PC-9 (cell line): ENCODE data around the gene FSIP1. TPM values are rescaled to one million over a fixed set of nuclear protein-coding genes. Genes with fewer than 3 reads are reported as not detected.

ENCODE experiments used
- BruUV-seq: library from RNA; stranded (reverse); fragments of 400-500 nt; replicated peaks from 2 replicates; lab custom pipeline; 2021; lab: Mats Ljungman, UMichigan
- CTCF ChIA-PET: fragments of 300-600 bp; sonication (Branson Sonifier 250); formaldehyde crosslinking; loops from one replicate; lab custom pipeline; 2022; ENCODE audit warnings: antibody characterized with exemption; lab: Charles Lee
- POLR2A ChIA-PET: fragments of 300-600 bp; sonication (Branson Sonifier 250); formaldehyde crosslinking; loops from one replicate; lab custom pipeline; 2022; ENCODE audit warnings: antibody characterized with exemption; ENCODE audit not compliant: unreplicated experiment; lab: Charles Lee
- DNase-seq, 2 experiments: peaks; one replicate each; pipeline versions ENCODE4 v3.0.0 to v3.0.0-alpha.2; 2015 to 2022; ENCODE audit warnings: mixed read lengths in 1 of 2
- H2AFZ ChIP-seq: fragments of 200-600 bp; sonication (generic); 2 replicates; pipeline ENCODE4 v1.8.1; 2017; ENCODE audit warnings: antibody characterized with exemption
- H3F3A ChIP-seq: fragments of 200-600 bp; sonication (generic); 2 replicates; pipeline ENCODE4 v1.8.1; 2017; ENCODE audit warnings: antibody characterized with exemption, mild to moderate bottlenecking, low read depth; ENCODE audit not compliant: insufficient read depth
- H3K27ac ChIP-seq: fragments of 200-600 bp; sonication (generic); 2 replicates; pipeline ENCODE4 v1.6.1; 2016; ENCODE audit warnings: mixed run types
- H3K27me3 ChIP-seq: fragments of 200-600 bp; sonication (generic); 2 replicates; pipeline ENCODE4 v1.6.1; 2016; ENCODE audit warnings: low read depth, mixed run types; ENCODE audit not compliant: insufficient read depth
- H3K36me3 ChIP-seq: fragments of 200-600 bp; sonication (generic); 2 replicates; pipeline ENCODE4 v1.6.1; 2016; ENCODE audit warnings: low read depth, mixed run types
- H3K4me1 ChIP-seq: fragments of 200-600 bp; sonication (generic); replicated peaks from 2 replicates; pipeline ENCODE4 v1.6.1; 2016; ENCODE audit warnings: mixed run types; ENCODE audit not compliant: insufficient read depth
- H3K4me2 ChIP-seq: fragments of 200-600 bp; sonication (generic); 2 replicates; pipeline ENCODE4 v1.6.1; 2017; ENCODE audit warnings: mixed run types
- H3K4me3 ChIP-seq: fragments of 200-600 bp; sonication (generic); 2 replicates; pipeline ENCODE4 v1.6.1; 2016; ENCODE audit warnings: mixed run types
- H3K79me2 ChIP-seq: fragments of 200-600 bp; sonication (generic); 2 replicates; pipeline ENCODE4 v1.6.1; 2017; ENCODE audit warnings: low read depth, mixed run types
- H3K9me2 ChIP-seq: fragments of 200-600 bp; sonication (generic); 2 replicates; pipeline ENCODE4 v1.8.1; 2017; ENCODE audit warnings: mild to moderate bottlenecking; ENCODE audit not compliant: insufficient read depth
- H3K9me3 ChIP-seq: fragments of 200-600 bp; sonication (generic); 2 replicates; pipeline ENCODE4 v1.8.1; 2016; ENCODE audit warnings: low read depth; ENCODE audit not compliant: insufficient read depth
- H4K20me1 ChIP-seq: fragments of 200-600 bp; sonication (generic); 2 replicates; pipeline ENCODE4 v1.8.1; 2017; ENCODE audit not compliant: insufficient read depth
- EZH2 ChIP-seq: fragments of 200-600 bp; sonication (generic); IDR thresholded peaks from 2 replicates; pipeline ENCODE4 v1.8.0; 2017; ENCODE audit warnings: antibody characterized with exemption, low read depth
- intact Hi-C: fragments of 100-400 bp; cut with micrococcal nuclease; formaldehyde crosslinking; loops from one replicate; pipeline ENCODE4 v1.10.0; 2022; ENCODE audit not compliant: unreplicated experiment
- total RNA-seq: library from RNA; stranded (reverse); gene quantifications from 2 replicates; pipeline ENCODE4 v1.2.3, GENCODE V29; 2021
- TF ChIP-seq, protein P1 (sequence below): fragments of 200-600 bp; sonication (generic); conservative IDR thresholded peaks from 2 replicates; pipeline ENCODE4 v1.6.1; 2017; ENCODE audit warnings: mixed run types, antibody characterized with exemption, mild to moderate bottlenecking, moderate library complexity

FSIP1 gene
- total RNA-seq, 1 experiment from 2014 or later = 1.2 TPM

DNA sequence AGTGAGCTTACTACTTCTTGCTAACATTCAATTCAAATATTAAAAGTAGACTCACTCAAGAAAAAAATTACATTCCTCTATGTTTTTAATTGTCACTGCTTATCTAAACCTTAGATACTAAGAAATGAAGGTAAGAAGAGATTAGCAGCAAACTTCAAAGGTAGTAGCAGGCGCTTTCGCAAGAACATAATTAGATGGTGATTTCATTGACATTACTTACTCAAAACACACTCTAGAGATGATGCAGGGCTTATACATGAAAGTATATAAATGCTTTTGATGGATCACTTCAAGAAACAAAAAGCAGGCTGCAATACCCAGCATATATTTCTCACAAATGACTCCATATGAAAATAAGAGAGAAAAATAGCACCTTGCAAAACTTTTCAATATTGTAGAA lies 86.8 kb downstream of the FSIP1 start:
- H3K9me3 ChIP-seq = no peaks in the 10 kb centered on the region
- H3K27me3 ChIP-seq = no peaks in the 10 kb centered on the region
- no peak overlapping the region for H3K27ac ChIP-seq
- no TSS peak for BruUV-seq
- no peak for DNase-seq
- no peak overlapping the region for H2AFZ ChIP-seq
- no peaks in the 10 kb centered on the region for H3K79me2 ChIP-seq
- no peaks in the 10 kb centered on the region for H3K4me1 ChIP-seq
- H3K9me2 ChIP-seq = no peaks in the 10 kb centered on the region
- H3F3A ChIP-seq = no peaks in the 10 kb centered on the region
- H3K36me3 ChIP-seq = no peaks in the 10 kb centered on the region
- TF ChIP-seq EZH2 = no peak
- TF ChIP-seq, protein P1, sequence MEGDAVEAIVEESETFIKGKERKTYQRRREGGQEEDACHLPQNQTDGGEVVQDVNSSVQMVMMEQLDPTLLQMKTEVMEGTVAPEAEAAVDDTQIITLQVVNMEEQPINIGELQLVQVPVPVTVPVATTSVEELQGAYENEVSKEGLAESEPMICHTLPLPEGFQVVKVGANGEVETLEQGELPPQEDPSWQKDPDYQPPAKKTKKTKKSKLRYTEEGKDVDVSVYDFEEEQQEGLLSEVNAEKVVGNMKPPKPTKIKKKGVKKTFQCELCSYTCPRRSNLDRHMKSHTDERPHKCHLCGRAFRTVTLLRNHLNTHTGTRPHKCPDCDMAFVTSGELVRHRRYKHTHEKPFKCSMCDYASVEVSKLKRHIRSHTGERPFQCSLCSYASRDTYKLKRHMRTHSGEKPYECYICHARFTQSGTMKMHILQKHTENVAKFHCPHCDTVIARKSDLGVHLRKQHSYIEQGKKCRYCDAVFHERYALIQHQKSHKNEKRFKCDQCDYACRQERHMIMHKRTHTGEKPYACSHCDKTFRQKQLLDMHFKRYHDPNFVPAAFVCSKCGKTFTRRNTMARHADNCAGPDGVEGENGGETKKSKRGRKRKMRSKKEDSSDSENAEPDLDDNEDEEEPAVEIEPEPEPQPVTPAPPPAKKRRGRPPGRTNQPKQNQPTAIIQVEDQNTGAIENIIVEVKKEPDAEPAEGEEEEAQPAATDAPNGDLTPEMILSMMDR = no peak
- no peak overlapping the region for H3K4me2 ChIP-seq
- no peak overlapping the region for H3K4me3 ChIP-seq
- intact Hi-C loops = no loop called here
- ChIA-PET CTCF (no interaction called here), POLR2A (no interaction called here)
- no peaks in the 10 kb centered on the region for H4K20me1 ChIP-seq

DNA sequence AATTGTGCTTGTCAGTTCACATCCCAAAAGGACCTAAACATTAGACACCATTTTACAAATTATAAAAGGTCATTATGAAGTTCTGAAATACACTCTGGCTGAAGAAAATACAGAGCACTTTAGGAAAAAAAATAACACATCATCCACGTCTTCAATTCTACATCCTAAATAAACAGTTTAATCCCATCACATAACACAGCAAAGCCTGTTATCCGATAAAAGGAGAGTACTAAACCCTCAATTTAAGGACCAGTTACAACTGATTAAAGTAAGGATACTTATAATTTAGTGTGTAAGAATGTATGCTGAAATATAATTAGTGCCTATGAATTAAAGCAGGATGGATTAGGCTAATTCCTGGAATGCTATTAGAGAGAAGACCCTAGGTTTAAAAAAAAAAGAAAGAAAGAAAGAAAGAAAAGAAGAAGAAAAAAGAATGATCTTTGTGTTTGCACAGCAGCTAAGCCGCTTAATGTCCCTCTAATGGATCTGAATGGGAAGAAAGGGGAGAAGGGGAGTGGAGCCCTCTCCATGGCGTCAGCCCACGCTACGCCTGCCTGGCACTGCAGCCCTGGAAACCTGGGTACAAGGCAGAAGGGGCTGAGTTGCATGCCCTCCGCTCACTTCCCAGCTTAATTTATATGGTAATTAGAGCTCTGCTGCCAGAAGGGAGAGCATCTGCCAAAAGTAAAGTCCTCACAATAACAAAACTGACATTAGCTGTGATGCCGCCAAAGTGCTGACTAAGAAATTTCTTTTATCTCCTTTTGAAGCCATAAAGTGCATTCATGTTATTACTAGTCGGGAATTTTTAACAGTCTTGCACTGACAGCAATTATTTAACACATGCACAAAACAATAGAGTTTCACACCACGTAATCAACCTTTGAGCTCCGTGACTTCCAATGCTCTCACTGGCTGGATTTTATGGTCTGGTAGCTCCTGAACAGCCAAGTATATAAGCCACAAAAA lies 90.0 kb downstream of the FSIP1 start:
- POLR2A ChIA-PET = interaction anchor here (0.7 kb wide), 1 partner anchor 11 kb away, joined by 4 read pairs; no protein-coding TSS in a partner anchor
- BruUV-seq = no TSS peak

DNA sequence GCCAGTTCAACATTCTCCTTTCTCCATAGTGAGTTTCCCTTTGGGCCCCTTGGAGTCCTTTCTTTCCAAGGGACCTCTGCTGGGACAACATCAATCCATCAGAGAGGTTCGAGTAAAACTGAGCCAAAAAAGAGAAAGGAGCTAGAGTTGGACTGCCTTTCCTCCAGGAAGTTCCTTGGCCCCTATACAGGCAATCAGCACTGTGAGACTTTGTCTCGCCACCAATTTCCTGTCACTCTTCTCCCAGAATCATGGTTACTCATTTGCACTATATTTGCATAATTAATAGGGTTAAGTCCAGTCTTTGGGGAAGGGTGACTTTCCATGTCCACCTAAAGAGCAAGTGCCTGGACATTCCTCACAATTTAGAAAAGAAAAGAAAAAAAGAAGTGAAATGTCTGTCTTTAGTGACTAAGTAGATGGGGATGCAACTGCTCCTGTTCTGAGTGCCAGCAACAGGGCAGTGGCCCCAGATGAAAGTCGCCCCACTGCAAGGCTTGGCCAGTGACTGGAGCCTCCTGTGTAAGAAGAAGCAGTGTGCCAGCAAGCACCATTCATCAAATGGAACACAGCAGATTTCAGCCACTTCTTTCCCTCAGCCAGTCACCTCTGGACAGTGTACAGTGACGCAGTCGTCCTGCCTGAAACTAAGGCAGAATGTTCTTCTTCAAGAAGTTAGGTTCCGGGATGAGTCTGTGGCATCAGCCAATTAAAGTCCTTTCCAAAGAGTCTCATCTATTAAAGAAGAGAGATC lies 91.6 kb downstream of the FSIP1 start:
- no peaks in the 10 kb centered on the region for H3K9me2 ChIP-seq
- H4K20me1 ChIP-seq = no peaks in the 10 kb centered on the region
- H3K4me2 ChIP-seq = no peak overlapping the region
- H3K36me3 ChIP-seq = no peaks in the 10 kb centered on the region
- H3K9me3 ChIP-seq = no peaks in the 10 kb centered on the region
- H3K4me1 ChIP-seq = no peaks in the 10 kb centered on the region
- H3K27ac ChIP-seq = no peak overlapping the region
- ChIA-PET POLR2A (no interaction called here), CTCF (no interaction called here)
- H3K79me2 ChIP-seq = no peaks in the 10 kb centered on the region
- intact Hi-C loops = no loop called here
- no peak for TF ChIP-seq EZH2
- TF ChIP-seq, protein P1 = no peak
- H2AFZ ChIP-seq = no peak overlapping the region
- H3F3A ChIP-seq = no peaks in the 10 kb centered on the region
- DNase-seq = peak in 1 of 2 experiments; percentile 2
- BruUV-seq = no TSS peak
- H3K27me3 ChIP-seq = no peaks in the 10 kb centered on the region
- H3K4me3 ChIP-seq = no peak overlapping the region

More for the DNA sequence above, 90.0 kb downstream of the FSIP1 start:
- Histone ChIP-seq H3F3A (no peaks in the 10 kb centered on the region), H3K9me2 (no peaks in the 10 kb centered on the region), H3K79me2 (no peaks in the 10 kb centered on the region), H3K27me3 (no peaks in the 10 kb centered on the region), H2AFZ (no peak overlapping the region), H3K36me3 (no peaks in the 10 kb centered on the region), H3K4me1 (no peaks in the 10 kb centered on the region), H3K4me2 (no peak overlapping the region), H3K9me3 (no peaks in the 10 kb centered on the region), H3K4me3 (no peak overlapping the region), H3K27ac (no peak overlapping the region), H4K20me1 (no peaks in the 10 kb centered on the region)
- intact Hi-C loops = no loop called here
- DNase-seq = no peak
- CTCF ChIA-PET = no interaction called here
- TF ChIP-seq, protein P1 = no peak
- no peak for TF ChIP-seq EZH2
